Middle frontal gyrus (tissue), 1 donor: ENCODE data around the gene SLC35E1.
"Not testable (repeated sequence)": the region's sequence is repeated elsewhere in the genome, so short reads cannot be mapped to it uniquely, and the experiment has no call there.

Experiments
- DNase-seq: peaks from one replicate; pipeline ENCODE4 v3.0.0-alpha.2; 2015; ENCODE audit warnings: low spot score; ENCODE audit errors: extremely low spot score

The SLC35E1 gene

DNA sequence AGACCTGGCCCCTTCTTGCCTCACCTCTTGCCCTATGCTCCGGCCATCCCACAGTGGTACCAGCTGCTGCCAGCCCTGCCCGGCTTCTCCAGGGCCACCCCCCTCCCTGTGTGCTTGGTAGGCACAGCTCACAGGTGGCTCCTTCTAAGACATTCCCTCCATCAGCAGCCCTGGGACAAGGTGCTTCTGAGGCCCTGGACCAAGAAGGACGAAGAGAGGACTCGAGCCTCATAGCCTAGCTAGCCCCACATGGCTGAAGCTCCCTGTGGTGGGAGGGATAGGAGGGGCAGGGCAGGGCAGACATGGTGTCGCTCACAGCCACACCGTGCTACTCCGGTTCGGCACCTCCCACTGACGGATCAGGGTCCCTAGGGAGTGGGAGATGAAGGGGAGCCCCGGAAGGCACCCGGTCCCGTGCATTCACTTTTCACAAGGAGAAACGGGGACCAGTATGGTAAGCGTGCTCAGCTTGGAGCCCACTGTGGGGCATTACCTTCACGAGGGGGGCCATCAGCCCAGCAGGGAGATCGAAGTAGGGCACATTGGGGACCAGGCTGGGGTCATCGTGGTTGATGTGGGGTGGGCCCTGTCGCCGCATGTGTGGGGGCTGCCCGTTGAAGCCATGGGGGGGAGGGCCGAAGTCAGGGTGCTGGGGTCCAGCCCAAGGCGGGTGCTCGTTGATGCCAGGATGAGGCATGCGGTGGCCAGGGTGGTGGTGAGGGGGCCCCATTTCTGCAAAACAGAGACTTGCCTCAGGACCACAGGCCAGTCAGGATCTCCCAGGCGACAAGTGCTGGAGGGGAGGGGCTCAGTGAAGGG is 49.4 kb downstream of the SLC35E1 start:
- no peak for DNase-seq

DNA sequence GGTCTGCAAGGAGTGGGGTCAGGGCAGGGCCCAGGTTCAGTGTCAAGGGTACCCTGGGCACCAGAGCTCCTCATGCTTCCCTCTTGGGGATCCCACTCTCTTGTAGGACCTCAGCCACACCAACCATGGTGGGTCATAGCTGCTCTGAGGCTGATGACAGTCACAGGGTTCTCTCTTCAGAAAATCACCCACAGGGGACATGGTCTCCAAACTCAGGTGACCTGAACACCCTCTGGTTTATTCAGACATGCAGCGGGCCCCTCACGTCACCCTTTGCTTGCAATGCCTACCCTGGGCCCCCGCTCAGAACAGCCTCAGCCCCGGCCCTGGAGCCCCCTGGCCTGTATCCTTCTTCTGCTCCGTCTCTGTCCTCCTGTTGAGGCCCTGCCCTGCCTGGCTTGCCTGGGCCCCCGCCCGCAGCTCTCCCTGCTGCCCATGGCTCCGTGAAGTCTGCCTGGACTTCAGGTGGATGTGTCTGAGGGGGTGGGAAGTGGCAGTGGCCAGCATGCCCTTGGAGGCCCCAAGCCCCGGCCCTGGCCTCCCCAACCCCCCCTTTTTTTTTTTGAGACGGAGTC is 50.4 kb downstream of the SLC35E1 start:
- DNase-seq: no peak

DNA sequence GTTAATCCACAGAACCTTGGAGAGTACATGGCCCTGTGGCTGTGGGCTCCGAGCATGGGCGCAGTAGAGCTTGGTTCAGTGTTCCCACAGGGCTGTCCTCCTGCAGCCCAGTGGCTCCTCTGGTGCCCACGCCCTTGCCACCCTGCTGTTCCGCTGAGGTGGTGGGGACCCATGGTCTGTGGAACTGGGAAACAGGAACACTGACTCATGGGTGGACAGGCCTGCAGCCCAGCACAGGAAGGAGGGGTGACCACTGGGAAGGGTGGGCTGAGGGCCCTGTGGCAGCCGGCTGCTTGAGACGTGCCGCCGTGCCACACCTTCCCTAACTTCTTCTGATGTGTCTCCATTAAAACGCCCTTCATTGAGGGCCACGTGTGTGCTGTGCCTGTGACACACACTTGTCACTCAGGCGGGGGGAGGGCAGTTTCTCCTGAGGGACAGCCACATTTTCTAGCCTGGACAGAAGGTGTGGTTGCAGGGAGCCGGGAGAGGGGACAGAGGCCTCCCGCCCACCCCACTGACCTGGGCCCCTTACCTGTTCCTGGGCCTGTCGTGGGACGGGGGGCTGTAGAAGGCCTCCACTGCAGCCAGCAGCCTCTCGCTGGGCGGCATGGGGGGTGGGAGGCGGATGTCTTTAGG is 51.1 kb downstream of the SLC35E1 start:
- no peak for DNase-seq

DNA sequence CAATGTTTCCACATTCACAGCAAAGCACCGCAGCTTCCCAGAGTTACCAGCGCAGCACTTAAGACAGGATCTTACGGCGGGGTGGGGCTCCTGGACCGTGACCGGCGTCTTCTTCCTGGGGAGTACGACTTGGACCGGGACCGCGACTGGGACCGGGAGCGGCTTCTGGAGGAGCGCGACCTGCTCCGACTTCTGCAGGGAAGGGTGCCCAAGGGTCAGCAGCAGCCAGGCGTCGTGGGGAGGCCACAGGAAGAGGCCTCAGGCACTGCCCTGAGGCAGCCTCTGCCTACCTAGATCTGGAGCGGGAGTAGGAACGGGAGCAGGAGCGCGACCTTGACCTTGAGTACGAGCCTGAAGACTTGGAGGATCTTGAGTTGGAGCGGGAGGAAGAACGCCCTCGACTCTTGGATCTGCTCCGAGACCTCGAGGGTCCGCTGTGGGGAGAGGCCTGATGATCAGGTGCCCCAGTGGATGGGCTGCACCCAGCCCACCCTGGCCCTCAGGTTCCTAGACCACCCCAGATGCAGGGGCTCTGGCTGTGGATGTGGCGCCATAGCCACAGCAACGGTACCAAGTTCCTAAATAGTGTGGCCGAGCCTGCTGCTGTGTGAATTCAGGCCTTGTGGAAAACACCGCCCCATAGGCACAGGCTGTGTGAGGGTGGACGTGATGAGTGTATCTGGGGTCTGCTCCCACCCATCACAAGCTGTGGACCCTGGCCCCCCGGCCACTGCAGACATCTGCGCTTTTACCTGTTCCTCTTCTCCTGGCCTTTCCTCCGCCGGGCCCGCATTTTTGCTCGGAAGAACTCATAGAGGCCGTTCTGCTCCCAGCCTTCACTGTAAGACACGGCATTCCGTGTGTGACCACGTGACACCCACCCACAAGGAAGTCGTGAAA is 51.9 kb downstream of the SLC35E1 start:
- DNase-seq: no peak

DNA sequence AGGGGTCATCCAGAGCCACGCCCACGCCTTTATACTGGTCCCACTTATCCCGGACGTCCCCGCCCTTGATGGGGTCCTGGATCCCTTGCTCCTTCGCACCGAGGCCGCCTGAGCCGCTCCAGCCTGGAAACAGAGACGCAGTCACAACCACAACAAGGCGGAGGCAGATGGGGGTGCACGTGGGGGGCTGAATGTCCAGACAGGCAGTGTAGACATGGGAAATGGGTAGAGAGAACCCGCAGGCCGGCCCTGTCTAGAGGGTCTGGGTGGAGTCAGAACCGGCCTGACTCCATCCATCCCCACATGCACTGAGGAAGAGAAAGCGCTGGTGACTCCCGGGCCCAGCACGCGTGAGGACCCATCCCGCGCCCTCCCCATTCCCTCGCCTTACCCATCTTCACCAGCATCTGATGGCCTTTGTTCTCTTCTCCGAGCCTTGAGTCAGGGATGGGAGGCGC is 53.0 kb downstream of the SLC35E1 start:
- no peak for DNase-seq

DNA sequence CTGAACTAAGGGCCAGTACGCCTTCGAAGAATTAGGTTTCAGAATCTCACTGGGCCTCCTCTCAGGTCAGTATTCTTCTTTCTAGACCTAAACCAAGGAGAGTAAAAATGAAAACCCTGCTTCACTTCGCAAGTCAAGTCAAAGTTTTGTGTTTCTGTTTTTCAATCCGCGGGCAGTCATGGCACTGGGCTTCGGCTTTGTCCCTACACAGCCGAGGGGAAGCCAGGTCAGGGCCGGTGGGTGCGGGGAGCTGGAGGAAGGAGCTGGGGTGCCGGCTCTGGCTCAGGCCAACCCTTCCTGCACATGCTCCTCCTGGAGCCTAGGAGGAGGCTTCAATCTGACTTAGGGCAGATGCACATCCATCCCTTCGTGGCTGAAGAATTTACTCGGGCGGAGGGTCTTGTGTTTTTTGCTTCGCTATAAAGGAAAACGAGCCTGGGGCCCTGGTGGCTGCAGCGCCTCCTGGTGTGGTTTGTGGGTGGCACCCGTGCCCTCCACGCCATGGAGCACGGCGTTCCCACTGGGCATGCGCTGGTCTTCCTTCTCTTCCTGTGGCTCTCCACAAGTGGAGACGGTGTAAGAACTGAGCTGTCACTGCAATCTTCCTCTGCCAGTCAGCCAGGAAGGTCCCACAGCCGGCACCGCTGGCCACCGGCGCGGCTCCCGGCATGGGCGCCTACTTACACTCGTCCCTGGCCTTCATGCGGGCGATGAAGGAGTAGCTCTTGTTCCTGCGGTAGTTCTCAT is 53.6 kb downstream of the SLC35E1 start:
- DNase-seq: no peak

DNA sequence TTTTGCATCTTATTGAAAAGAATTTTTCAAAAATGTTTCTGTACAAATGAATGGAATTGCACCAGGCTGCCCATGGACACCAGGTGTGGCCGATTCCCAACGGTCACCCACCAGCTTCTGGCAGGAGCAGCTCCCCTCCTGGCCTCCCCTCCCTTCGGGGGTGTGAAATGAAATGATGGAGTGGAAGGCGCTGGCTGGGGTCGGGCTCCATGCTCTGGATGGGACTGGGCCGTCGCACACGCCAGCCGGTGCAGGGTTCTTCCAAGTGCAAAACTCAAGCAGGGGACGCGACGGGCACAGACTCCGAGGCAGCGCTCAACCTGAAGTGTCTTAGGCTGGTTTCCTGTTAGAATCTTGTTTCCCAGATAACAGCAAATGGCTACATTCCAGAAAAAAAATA is 54.2 kb downstream of the SLC35E1 start:
- DNase-seq: no peak

DNA sequence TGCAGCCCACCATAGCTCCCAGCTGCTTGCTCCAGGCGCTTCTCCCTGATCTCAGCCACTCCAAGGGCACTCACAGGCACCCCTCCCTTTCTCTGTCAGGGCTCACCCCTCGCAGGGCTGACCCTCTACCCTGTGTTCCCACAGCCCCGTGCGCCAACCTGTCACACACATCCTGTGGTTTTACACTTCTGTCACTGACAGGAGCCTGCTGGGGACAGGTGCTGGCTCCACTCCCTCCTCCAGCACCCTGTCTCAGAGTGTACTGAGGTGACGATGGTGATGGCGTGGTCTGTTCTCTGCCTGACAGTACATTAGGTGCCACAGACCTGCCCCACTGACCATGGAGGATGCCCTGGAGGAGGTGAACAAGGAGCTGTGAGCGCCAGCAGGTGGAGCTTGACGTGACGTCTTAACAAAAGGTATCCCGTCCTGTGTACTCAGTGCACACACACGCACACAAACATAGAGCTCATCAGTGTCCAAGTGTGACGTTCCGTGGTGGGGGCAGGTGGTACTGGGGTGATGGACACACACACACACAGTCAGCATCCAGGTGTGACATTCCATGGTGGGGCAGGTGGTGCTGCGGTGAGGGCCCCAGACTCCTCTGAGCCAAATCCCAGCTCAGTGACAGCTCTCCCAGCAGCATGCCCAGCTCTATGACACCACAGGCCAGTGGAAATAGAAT is 55.1 kb downstream of the SLC35E1 start:
- no peak for DNase-seq

DNA sequence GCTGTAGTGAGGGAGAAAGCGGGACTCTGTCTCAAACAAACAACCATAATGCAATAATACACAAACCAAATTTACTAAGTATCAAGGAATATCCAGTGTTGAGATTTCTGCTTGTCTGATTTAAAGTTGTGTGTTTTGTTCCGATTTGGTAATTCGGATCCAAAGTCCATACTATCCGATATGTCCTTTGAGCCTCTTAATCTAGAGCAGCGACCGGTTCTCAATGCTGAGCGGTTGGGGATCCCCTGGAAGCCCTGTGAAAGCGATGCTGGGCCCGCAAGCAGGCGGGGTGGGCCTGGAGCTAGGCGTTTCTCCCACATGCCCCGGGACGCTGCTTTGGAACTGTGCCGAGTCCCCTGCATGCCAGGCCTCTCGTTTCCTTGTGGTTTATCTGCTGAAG is 55.8 kb downstream of the SLC35E1 start:
- no peak for DNase-seq

DNA sequence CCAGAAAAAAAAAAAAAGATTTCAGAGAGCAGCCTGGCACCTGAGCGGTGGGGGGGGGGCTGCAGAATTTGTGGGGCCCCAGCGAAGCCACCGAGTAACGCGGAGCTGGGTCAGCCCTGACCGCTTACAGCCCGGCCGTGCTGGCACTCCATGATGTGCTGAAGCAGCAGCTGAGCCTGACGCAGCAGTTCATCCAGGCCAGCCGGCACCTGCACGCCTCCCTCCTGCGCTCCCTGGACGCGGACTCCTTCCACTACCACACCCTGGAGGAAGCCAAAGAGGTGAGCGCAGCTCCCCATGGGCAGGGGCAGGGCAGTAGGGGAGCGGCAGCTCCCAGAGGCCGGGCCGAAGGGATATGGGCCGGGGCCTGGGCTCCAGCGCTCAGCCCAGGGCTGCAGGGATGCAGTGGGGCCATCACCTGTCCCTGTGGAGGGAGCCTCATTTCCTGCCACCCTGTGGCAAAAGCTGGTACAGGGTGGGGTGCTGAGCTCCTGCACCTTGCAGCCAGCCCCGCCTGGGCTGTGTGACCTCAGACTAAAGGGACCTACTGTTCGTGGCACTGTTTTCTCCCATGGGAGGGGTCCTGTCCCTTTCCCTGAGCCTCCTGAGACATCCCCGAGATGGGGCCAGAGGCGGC is 57.7 kb downstream of the SLC35E1 start:
- no peak for DNase-seq

DNA sequence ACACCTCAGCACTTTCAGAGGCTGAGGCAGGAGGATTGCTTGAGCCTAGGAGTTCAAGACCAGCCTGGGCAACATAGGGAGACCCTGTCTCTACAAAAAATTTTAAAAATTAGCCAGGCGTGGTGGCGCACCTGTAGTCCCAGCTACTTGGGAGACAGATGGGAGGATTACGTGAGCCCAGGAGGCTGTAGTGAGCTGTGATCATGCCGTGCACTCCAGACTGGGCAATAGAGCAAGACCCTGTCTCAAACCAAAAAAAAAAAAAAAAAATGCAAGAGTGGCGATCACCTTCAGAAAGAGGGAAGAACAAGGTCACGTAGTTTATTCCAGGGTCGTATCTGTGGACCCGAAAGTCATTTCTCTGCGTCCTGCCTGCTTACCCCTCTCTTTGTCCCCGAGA is 59.6 kb downstream of the SLC35E1 start:
- not testable (repeated sequence) for DNase-seq

DNA sequence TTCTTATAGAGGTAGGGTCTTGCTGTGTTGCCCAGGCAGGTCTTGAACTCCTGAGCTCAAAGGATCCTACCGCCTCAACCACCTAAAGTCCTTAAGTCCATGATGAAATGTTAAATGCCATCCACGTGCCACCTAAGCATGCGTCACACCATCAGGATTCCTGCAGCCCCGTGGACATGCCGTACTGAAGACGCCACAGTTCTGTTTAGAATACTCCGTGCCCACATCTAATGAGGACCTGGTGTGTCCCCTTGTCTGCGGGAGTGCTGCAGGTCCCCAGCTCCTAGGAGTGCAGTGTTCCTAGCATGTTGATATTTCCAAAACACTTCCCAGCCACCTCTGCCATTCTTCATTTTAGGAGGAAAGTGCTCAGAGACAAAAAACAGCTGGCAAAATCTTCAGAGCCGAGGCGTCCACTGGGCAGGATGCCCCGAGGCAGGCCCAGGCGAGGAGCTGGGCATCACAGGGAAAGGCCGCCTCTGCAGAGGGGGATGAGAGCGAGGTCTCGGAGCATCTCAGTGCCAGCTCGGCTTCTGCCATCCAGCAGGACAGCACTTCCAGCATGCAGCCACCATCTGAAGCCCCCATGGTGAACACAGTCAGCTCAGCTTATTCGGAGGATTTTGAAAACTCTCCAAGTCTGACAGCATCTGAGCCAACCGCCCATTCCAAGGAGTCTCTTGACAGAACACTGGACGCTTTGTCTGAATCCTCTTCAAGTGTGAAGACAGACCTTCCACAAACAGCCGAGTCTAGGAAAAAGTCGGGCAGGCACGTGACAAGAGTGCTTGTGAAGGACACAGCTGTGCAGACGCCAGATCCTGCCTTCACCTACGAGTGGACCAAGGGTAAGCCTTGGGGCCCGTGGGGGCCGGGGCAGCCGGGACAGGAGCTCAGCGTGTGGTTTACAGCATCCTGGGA is 62.8 kb downstream of the SLC35E1 start:
- peak; percentile 16 for DNase-seq

DNA sequence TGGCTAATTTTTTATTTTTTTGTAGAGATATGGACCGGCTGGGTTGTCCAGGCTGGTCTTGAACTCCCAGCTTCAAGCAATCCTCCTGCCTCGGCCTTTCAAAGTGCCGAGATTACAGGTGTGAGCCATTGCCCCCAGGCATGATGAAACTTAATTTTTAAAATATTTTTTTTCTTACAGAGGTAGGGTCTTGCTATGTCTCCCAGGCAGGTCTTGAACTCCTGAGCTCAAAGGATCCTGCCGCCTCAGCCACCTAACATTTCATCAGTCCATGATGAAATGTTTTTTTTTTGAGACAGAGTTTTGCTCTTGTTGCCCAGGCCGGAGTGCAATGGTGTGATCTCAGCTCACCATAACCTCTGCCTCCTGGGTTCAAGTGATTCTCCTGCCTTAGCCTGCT is 63.7 kb downstream of the SLC35E1 start:
- no peak for DNase-seq

DNA sequence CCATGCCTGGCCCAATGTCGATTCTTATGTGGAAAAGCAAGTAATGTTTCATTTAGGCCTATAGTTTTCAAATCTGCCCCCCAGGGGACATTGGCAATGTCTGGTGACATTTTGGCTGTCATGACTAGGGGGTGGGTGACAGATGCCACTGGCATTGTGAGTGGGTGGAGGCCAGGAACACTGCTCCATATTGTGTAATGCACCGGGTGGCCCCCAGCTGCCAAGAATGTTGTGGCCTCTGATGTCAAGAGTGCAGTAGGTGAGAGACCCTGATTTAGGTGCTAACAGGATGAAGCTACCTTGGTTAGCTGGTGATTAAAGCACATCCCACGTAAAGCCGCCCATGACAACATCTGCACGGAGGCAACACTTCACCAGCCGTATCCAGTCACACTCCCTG is 65.3 kb downstream of the SLC35E1 start:
- no peak for DNase-seq

DNA sequence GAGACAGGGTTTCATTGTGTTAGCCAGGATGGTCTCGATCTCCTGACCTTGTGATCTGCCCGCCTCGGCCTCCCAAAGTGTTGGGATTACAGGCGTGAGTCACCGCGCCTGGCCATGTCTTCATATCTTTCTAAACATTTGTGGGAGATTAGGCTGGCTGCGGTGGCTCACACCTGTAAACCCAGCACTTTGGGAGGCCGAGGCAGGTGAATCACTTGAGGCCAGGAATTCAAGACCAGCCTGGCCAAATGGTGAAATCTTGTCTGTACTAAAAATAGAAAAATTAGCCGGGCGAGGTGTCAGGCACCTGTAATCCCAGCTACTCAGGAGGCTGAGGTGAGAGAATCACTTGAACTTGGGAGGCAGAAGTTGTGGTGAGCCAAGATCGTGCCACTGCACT is 66.1 kb downstream of the SLC35E1 start:
- not testable (repeated sequence) for DNase-seq

DNA sequence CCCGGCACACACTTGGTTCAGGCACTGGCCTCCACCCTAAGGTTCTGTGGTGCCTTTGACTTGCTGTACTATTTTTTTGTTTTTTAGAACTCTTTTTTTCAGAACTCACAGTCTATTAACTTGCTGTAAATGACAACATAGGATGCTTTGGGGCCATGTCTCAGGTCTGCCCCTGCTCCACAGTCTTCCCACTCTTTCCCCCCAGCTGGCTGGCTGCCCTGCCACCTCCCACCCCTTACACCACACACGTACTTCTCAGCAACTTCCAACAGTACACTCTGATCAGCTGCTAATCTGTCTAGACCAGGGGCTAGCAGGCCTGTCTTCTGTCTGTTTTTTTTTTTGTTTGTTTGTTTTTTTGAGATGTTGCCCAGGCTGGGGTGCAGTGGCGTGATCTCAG is 67.9 kb downstream of the SLC35E1 start:
- no peak for DNase-seq
